ENCODE data around the gene MMS22L.

The MMS22L gene

GRCh38 chr6:97151601-97152000, 131.4 kb downstream of the MMS22L start:
- Histone ChIP-seq H3K36me3 (ENCODE audit: insufficient read depth) (no peaks in the 10 kb centered on the region), H3K4me1 (ENCODE audit: low read depth, poor library complexity, severe bottlenecking) (no peaks in the 10 kb centered on the region), H3K4me2 (no peak overlapping the region), H2AFZ (ENCODE audit: low read depth) (no peak overlapping the region), H3K4me3 (IDR thresholded peaks at IDR 0.05; ENCODE audit: insufficient read depth, low read depth, low read length) (no peak overlapping the region), H3K9ac (no peak overlapping the region), H4K20me1 (ENCODE audit: insufficient read depth) (no peaks in the 10 kb centered on the region), H3K79me2 (ENCODE audit: insufficient read depth, low read depth) (no peaks in the 10 kb centered on the region), H3K27ac (no peak overlapping the region), H3K27me3 (ENCODE audit: insufficient read depth, low read depth) (no peaks in the 10 kb centered on the region)
- TF ChIP-seq CTCF (conservative IDR thresholded peaks at IDR 0.05; ENCODE audit: low read depth, low read length) = no peak

GRCh38 chr6:97150932-97151331, 132.1 kb downstream of the MMS22L start:
- H3K4me2 ChIP-seq = no peak overlapping the region
- no peaks in the 10 kb centered on the region for H3K4me1 ChIP-seq (ENCODE audit: low read depth, poor library complexity, severe bottlenecking)
- no peaks in the 10 kb centered on the region for H4K20me1 ChIP-seq (ENCODE audit: insufficient read depth)
- no peaks in the 10 kb centered on the region for H3K79me2 ChIP-seq (ENCODE audit: insufficient read depth, low read depth)
- no peaks in the 10 kb centered on the region for H3K36me3 ChIP-seq (ENCODE audit: insufficient read depth)
- H2AFZ ChIP-seq (ENCODE audit: low read depth) = no peak overlapping the region
- H3K9ac ChIP-seq = no peak overlapping the region
- no peaks in the 10 kb centered on the region for H3K27me3 ChIP-seq (ENCODE audit: insufficient read depth, low read depth)
- TF ChIP-seq CTCF (conservative IDR thresholded peaks at IDR 0.05; ENCODE audit: low read depth, low read length) = no peak
- H3K27ac ChIP-seq = no peak overlapping the region
- H3K4me3 ChIP-seq (IDR thresholded peaks at IDR 0.05; ENCODE audit: insufficient read depth, low read depth, low read length) = no peak overlapping the region

GRCh38 chr6:97147421-97147820, 135.6 kb downstream of the MMS22L start:
- no peak overlapping the region for H3K9ac ChIP-seq
- H3K79me2 ChIP-seq (ENCODE audit: insufficient read depth, low read depth) = no peaks in the 10 kb centered on the region
- TF ChIP-seq CTCF (conservative IDR thresholded peaks at IDR 0.05; ENCODE audit: low read depth, low read length) = no peak
- no peaks in the 10 kb centered on the region for H4K20me1 ChIP-seq (ENCODE audit: insufficient read depth)
- H3K4me3 ChIP-seq (IDR thresholded peaks at IDR 0.05; ENCODE audit: insufficient read depth, low read depth, low read length) = no peak overlapping the region
- H3K27ac ChIP-seq = no peak overlapping the region
- no peaks in the 10 kb centered on the region for H3K27me3 ChIP-seq (ENCODE audit: insufficient read depth, low read depth)
- no peak overlapping the region for H2AFZ ChIP-seq (ENCODE audit: low read depth)
- no peaks in the 10 kb centered on the region for H3K4me1 ChIP-seq (ENCODE audit: low read depth, poor library complexity, severe bottlenecking)
- no peak overlapping the region for H3K4me2 ChIP-seq
- no peaks in the 10 kb centered on the region for H3K36me3 ChIP-seq (ENCODE audit: insufficient read depth)

- Histone ChIP-seq H3K36me3 (ENCODE audit: insufficient read depth) (no peaks in the 10 kb centered on the region), H3K4me2 (no peak overlapping the region), H3K9ac (no peak overlapping the region), H3K4me3 (IDR thresholded peaks at IDR 0.05; ENCODE audit: insufficient read depth, low read depth, low read length) (no peak overlapping the region), H2AFZ (ENCODE audit: low read depth) (no peak overlapping the region), H3K4me1 (ENCODE audit: low read depth, poor library complexity, severe bottlenecking) (no peaks in the 10 kb centered on the region), H3K79me2 (ENCODE audit: insufficient read depth, low read depth) (no peaks in the 10 kb centered on the region), H3K27me3 (ENCODE audit: insufficient read depth, low read depth) (no peaks in the 10 kb centered on the region), H4K20me1 (ENCODE audit: insufficient read depth) (no peaks in the 10 kb centered on the region), H3K27ac (no peak overlapping the region)
- no peak for TF ChIP-seq CTCF (conservative IDR thresholded peaks at IDR 0.05; ENCODE audit: low read depth, low read length)
These were observed 137.3 kb downstream of the MMS22L start for GRCh38 chr6:97145691-97146090.

- no peak overlapping the region for H2AFZ ChIP-seq (ENCODE audit: low read depth)
- H3K79me2 ChIP-seq (ENCODE audit: insufficient read depth, low read depth) = no peaks in the 10 kb centered on the region
- H3K27ac ChIP-seq = no peak overlapping the region
- no peaks in the 10 kb centered on the region for H3K36me3 ChIP-seq (ENCODE audit: insufficient read depth)
- H3K9ac ChIP-seq = no peak overlapping the region
- no peak overlapping the region for H3K4me3 ChIP-seq (IDR thresholded peaks at IDR 0.05; ENCODE audit: insufficient read depth, low read depth, low read length)
- TF ChIP-seq CTCF (conservative IDR thresholded peaks at IDR 0.05; ENCODE audit: low read depth, low read length) = no peak
- H3K4me2 ChIP-seq = no peak overlapping the region
- no peaks in the 10 kb centered on the region for H4K20me1 ChIP-seq (ENCODE audit: insufficient read depth)
- no peaks in the 10 kb centered on the region for H3K27me3 ChIP-seq (ENCODE audit: insufficient read depth, low read depth)
- H3K4me1 ChIP-seq (ENCODE audit: low read depth, poor library complexity, severe bottlenecking) = no peaks in the 10 kb centered on the region
These were observed 141.3 kb downstream of the MMS22L start for GRCh38 chr6:97141756-97142155.
